RCC 7860 (cell line): Measurements from ENCODE around the gene ENPP6.
"Not testable (repeated sequence)": the region's sequence is repeated elsewhere in the genome, so short reads cannot be mapped to it uniquely, and the experiment has no call there.

Experiments used
- DNase-seq: peaks from one replicate; pipeline ENCODE4 v3.0.0-alpha.2; 2015; ENCODE audit warnings: low spot score
- FAIRE-seq: peaks from 2 replicates; lab custom pipeline; 2012; peaks lifted over from hg19 to GRCh38; lab: Jason Lieb, UNC

ENPP6 gene

DNA sequence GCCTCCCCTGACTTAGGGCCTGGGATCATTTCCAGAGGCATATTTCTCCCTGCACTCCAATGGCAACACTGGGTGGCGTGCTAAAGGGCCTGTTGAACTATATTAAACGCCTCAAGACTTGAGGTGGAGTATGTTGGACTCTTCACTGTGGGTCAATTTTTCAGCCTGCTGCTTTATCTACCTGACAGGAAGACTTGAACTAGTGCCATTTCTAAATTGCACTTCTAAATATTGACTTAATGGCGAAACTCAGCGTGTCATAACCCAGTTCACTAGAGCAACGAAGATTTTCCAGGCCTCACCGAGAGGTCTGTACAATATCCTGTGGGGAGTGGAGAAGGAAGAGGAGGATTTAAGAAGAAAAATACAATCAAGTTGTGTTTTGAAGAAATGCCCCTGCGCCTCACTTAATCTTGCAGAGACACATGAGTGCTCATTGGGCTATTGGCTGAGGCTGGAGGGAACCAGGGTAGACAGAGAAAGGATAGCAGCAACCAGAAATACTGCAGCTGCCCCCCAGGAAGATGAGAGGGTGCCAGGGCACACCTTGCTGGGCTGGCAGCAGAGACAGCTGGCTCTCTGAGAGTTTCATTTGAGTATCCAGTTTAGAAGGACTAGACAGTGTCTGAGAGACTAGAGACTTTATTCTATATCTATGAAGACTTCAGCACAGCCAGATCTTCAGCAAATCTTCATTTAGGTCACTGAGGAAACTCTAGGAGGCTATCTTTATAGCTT, 67.4 kb downstream of the ENPP6 start:
- no peak for DNase-seq
- FAIRE-seq, result no peak

DNA sequence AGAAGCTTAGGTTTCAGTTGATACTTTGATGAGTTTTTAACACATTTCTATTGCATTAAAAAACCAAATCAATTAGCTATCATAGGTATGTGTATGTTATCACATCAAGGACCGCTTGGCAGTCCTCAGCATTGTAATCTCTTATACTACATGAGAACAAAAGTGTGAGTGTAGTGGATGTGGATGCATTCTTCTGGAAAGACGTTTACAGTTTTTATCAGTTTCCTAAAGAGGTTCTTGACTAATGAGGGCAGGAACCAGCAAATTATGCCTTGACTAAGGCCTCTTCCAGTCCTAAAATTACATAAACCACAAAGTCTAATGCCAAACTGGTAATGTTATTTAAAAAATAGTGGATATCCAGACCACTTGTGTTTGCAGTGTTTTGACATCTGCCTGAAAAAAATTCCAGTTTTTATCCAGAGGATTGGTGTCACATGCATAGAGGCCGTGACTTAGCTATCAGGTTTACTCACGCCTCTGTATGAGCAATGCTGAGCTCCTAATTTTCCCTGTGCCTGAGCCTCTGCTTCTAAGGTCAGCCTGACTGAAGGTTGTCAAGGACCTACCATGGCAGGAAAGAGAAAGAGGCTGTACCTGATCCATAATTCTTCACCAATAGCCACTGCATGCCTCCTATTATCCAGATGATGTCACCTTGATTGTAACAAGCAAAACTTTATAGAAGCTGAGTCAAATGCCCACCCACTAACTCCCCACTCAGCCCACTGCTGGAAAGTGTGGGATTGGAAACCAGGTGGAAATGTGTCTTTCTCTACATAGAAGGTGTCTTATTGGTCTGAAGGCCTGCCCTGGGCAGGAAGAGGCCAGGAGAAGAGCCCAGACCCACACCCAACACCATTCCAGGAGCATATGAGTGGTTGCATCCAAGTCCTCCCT, 68.7 kb downstream of the ENPP6 start:
- FAIRE-seq, result no peak
- no peak for DNase-seq

- no peak for FAIRE-seq
- DNase-seq, result no peak
These were observed 69.6 kb downstream of the ENPP6 start for GRCh38 chr4:184147858-184148737.

DNA sequence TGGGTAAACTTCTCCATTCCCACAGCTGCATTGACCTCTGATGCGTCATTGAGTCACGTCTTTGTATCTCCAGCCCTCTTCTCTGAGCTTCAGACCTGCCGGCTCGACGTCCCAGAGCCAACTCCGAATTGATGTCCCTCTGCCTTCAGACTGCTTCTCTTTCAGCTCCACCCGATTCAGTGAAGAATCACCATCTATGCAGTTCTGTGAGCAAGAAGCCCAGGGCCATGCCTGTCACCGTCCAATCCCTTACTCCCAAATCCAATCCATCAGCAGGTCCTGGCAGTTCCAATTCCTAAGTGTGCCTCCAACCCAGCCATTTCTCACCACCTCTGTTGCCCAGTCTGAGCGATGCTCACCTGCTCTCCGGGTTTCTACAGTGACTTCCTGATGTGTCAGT, 70.7 kb downstream of the ENPP6 start:
- FAIRE-seq (no peak), DNase-seq (no peak)

DNA sequence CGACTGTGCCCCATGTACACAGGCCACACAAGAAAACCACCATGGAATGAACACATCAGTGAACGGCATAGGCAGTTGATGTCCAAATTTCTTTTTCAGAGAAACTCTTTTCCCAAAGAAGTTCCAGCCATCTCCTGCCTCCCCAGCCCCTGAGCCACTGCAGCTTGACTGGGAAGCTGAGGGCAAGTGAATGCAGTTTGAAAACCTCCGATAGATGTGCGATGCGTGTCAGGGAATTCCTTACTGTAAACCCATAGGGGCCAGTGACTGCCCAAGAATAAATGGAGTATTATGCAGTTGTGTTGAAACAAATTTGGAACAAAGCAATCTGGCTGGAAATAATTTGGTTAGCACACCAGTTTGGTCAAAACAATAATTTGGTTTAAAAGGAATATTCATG, 72.1 kb downstream of the ENPP6 start:
- FAIRE-seq, result no peak

GRCh38 chr4:184143770-184144564, 73.7 kb downstream of the ENPP6 start:
- DNase-seq (no peak), FAIRE-seq (no peak)

More for the DNA sequence above, 72.1 kb downstream of the ENPP6 start:
- no peak for DNase-seq

GRCh38 chr4:184142121-184143000, 75.3 kb downstream of the ENPP6 start:
- FAIRE-seq, result no peak
- DNase-seq, result no peak

GRCh38 chr4:184140901-184141300, 76.8 kb downstream of the ENPP6 start:
- not testable (repeated sequence) for FAIRE-seq

GRCh38 chr4:184136525-184136924, 81.1 kb downstream of the ENPP6 start:
- DNase-seq, result no peak

More at GRCh38 chr4:184140901-184141300, 76.8 kb downstream of the ENPP6 start:
- not testable (repeated sequence) for DNase-seq

DNA sequence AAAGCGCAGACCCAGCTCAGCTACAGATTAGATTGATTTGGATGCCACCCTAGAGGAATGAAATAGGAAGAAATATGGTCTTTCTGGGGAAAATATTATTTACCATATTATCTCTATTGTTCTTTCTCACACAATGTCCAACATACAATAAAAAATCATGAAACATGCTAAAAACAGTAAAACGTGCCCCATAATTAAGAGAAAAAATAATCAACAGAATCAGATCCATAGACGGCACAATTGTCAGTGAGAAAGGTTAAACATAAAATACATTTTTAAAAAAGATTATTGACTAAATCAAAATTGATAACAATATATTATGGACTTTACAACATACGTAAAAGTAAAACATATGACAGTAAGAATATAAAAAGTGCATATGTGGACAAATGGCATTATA, 90.9 kb downstream of the ENPP6 start:
- DNase-seq (no peak), FAIRE-seq (no peak)

More at GRCh38 chr4:184136525-184136924, 81.1 kb downstream of the ENPP6 start:
- FAIRE-seq, result no peak

- no peak for DNase-seq
These were observed 94.9 kb downstream of the ENPP6 start for GRCh38 chr4:184122631-184123408.

DNA sequence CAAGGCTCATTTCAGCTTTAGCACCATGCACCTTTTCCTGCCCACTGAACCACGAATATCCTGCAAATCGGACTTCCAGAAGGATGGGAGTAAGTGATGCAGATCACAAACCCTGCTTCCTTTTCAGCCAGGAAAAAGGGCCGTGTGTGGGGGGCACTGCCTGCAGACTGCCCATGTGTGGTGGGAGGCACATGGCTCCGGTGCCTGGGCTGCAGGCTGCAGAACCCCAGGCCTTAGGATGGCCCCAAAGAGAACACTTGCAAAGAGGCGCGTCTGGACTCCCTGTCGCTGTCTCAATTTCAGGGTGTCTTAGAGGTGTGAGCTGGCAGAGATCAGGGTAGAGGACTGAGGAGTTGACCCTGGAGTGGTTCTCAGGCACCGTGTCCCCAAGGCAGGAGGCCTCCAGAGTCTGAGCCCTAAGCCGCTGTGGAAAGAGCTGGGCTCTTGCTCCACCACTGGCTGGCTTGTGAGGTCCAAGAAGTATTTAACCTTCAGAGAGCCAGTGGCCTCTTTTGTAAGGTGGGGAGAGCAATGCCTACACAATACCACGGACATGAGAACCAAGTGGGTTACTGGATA, 97.0 kb downstream of the ENPP6 start:
- DNase-seq (no peak), FAIRE-seq (no peak)

More at GRCh38 chr4:184122631-184123408, 94.9 kb downstream of the ENPP6 start:
- no peak for FAIRE-seq

DNA sequence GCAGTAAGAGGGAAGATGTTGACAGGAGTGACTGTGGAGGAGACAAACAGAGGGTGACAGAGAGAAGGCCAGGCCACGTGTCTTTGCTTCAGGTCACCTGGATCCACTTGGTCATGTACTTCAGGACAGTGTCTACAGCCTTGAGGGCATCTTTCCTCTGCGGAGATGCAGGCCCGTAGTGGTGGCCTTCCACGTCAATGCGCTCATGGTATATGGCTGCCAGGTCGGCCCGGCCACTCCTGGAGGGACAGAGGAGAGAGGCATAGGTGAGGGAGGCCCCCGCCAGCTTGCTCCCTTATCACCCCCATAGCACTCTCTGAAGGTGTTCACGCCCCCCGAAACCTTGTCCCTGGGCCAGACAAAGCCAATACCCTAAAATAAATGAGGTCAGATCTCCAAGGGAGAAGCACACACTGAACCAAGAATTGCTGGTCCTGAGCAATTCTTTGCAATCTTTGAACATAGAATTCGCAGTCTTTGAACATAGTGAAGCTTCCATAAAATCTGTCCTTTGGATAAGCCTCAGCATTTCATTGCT, 99.9 kb downstream of the ENPP6 start:
- FAIRE-seq (no peak), DNase-seq (no peak)

- DNase-seq, result no peak
- FAIRE-seq, result no peak
These were observed 102.3 kb downstream of the ENPP6 start for GRCh38 chr4:184115399-184115798.

GRCh38 chr4:184114431-184114830, 103.2 kb downstream of the ENPP6 start:
- no peak for DNase-seq
- no peak for FAIRE-seq

DNA sequence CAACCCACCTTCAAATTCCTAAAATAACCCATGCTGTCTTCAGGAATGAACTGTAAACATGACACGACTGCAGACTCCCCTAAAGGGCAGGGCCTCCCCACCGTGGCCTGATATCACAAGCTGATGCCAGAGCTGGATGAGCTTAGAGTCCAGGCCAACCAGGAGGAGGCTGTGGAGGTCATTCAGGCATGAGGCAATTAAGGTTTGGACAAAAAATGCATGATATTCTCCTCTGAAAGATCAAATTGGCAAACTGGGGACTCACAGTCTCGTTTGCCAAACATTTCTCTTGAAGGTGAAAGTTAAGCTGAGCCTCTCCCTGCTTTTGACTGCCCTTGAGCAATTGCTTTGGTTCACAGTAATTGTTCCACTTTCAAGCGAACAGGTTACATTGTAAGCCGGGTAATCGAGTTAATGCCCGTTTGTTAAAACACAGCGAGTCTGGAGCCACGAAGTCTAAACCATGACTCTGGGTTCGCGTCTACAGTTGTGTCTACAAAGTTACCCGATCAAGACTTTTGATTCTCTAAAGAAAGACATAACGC, 105.6 kb downstream of the ENPP6 start:
- DNase-seq (no peak), FAIRE-seq (no peak)

DNA sequence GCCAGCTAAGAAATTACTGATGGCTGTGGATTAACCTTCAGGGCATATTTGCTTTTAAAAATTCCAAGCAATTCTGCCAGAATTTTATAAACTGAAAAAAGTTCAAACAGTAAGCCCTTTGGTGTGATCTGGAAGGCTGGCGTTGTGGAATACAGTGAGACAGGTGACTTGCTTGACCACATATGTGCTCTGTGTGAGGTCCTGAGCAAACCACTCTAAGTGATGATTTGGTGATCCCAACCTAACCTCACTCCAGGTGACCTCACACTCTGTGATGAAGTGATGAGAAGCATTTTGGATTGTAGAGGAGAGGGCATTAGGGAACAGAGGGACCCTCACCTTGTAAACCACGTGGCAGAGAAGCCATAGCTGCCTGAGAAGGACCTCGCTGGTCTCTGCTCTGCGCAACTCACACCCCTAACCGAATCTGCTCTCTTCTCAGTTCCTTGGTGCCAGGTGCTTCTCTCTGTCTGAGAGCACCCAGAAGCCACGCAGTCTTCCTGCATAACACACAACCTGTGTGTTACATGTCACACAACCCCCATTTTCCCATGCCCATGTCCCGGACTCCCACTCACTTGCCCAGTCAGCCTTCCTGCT, 106.3 kb downstream of the ENPP6 start:
- FAIRE-seq, result no peak
- no peak for DNase-seq
